Epithelial cell of proximal tubule (primary cell): ENCODE data around the gene CAP1. TPM values are rescaled to one million over a fixed set of nuclear protein-coding genes. Genes with fewer than 3 reads are reported as not detected.
"Not testable (repeated sequence)": the region's sequence is repeated elsewhere in the genome, so short reads cannot be mapped to it uniquely, and the experiment has no call there.

Experiments used
- DNase-seq: peaks from one replicate; pipeline ENCODE4 v3.0.0-alpha.2; 2011; ENCODE audit warnings: low read depth
- H3K4me3 ChIP-seq: 2 replicates; pipeline ENCODE4 v1.5.1; 2011; ENCODE audit warnings: low read depth, mild to moderate bottlenecking, low read length
- total RNA-seq: library from RNA; depleted of rRNA; stranded (reverse); fragments of >200 nt; gene quantifications from 2 replicates; pipeline ENCODE4 v1.2.3, GENCODE V29; 2015
- TF ChIP-seq, protein P1 (sequence below): conservative IDR thresholded peaks from 2 replicates; pipeline ENCODE4 v1.5.1; 2012; ENCODE audit warnings: low read depth, mild to moderate bottlenecking, low read length

CAP1 gene
- total RNA-seq, 1 donor from 2014 or later = 342 TPM

- no peak for DNase-seq
- H3K4me3 ChIP-seq = no peak overlapping the region
- TF ChIP-seq, protein P1, sequence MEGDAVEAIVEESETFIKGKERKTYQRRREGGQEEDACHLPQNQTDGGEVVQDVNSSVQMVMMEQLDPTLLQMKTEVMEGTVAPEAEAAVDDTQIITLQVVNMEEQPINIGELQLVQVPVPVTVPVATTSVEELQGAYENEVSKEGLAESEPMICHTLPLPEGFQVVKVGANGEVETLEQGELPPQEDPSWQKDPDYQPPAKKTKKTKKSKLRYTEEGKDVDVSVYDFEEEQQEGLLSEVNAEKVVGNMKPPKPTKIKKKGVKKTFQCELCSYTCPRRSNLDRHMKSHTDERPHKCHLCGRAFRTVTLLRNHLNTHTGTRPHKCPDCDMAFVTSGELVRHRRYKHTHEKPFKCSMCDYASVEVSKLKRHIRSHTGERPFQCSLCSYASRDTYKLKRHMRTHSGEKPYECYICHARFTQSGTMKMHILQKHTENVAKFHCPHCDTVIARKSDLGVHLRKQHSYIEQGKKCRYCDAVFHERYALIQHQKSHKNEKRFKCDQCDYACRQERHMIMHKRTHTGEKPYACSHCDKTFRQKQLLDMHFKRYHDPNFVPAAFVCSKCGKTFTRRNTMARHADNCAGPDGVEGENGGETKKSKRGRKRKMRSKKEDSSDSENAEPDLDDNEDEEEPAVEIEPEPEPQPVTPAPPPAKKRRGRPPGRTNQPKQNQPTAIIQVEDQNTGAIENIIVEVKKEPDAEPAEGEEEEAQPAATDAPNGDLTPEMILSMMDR = peak; percentile 77
These were observed 8.2 kb upstream of the CAP1 start for GRCh38 chr1:40032240-40032891.

GRCh38 chr1:40034869-40035268, 5.7 kb upstream of the CAP1 start:
- TF ChIP-seq, protein P1 = no peak
- no peak for DNase-seq

DNA sequence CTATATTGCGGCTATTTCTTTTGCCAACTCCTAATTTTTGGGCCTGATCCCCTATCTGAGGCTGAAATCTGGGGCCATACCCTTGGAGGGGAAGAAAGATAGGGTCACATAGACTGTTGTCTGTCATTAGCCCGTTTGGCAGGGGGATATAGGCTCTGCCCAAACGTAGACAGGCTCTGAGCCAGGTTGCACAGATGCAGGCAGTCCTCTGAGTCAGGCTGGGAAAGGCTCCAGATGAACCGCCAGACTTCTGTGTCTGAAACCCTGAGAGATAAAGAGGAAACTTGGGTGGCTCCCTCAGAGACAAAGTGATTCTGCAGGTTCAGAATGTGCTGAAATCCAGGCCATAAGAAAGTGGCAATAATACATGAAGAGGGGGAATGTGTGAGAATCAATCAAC, 4.0 kb upstream of the CAP1 start:
- DNase-seq = no peak
- TF ChIP-seq, protein P1 = no peak
- no peak overlapping the region for H3K4me3 ChIP-seq

More at GRCh38 chr1:40034869-40035268, 5.7 kb upstream of the CAP1 start:
- no peak overlapping the region for H3K4me3 ChIP-seq

DNA sequence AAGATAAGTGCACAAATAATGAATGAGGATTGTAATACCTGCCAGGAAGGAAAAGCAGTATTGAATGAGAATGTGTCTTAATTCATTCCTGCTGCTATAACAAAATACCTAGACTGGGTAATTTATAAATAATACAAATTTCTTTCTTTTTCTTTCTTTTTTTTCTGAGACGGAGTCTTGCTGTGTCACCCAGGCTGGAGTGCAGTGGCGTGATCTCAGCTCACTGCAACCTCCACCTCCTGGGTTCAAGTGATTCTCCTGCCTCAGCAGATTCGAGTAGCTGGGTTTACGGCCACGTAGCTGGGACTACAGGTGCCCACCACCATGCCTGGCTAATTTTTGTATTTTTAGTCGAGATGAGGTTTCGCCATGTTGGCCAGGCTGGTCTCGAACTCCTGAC, 3.3 kb upstream of the CAP1 start:
- DNase-seq, H3K4me3 ChIP-seq: not testable (repeated sequence)

GRCh38 chr1:40038697-40039096, 1.8 kb upstream of the CAP1 start:
- H3K4me3 ChIP-seq = no peak overlapping the region
- DNase-seq = no peak
- TF ChIP-seq, protein P1 = no peak

- H3K4me3 ChIP-seq = peak overlapping the region; percentile 93
- TF ChIP-seq, protein P1 = peak; percentile 15
- no peak for DNase-seq
These were observed 1.2 kb upstream of the CAP1 start for GRCh38 chr1:40039245-40039756.

GRCh38 chr1:40039757-40040510, 595 bp upstream of the CAP1 start:
- TF ChIP-seq, protein P1 = no peak
- no peak for DNase-seq
- peak overlapping the region; percentile 93 for H3K4me3 ChIP-seq
